HG02678 (cell line): ENCODE measurements around the gene IP6K3.

ENCODE experiments used
- ATAC-seq: cut with Tn5 transposase; IDR thresholded peaks from one replicate; pipeline ENCODE4 v1.9.1; 2021; ENCODE audit warnings: mild to moderate bottlenecking, moderate library complexity; ENCODE audit not compliant: unreplicated experiment

The IP6K3 gene

GRCh38 chr6:33724102-33725023 is 22.3 kb downstream of the IP6K3 start:
- ATAC-seq, result no peak

GRCh38 chr6:33723371-33724085 is 23.2 kb downstream of the IP6K3 start:
- no peak for ATAC-seq

- ATAC-seq, result no peak
These were observed 24.5 kb downstream of the IP6K3 start for GRCh38 chr6:33722103-33722623.

GRCh38 chr6:33721508-33721907 is 25.2 kb downstream of the IP6K3 start:
- no peak for ATAC-seq

- ATAC-seq, result no peak
These were observed 25.7 kb downstream of the IP6K3 start for GRCh38 chr6:33720998-33721397.

- ATAC-seq, result no peak
These were observed 27.2 kb downstream of the IP6K3 start for GRCh38 chr6:33719326-33719987.

- ATAC-seq, result no peak
These were observed 28.0 kb downstream of the IP6K3 start for GRCh38 chr6:33718713-33719112.

GRCh38 chr6:33717934-33718455 is 28.7 kb downstream of the IP6K3 start:
- ATAC-seq, result no peak

GRCh38 chr6:33716890-33717632 is 29.6 kb downstream of the IP6K3 start:
- no peak for ATAC-seq

GRCh38 chr6:33716379-33716778 is 30.3 kb downstream of the IP6K3 start:
- ATAC-seq, result no peak

GRCh38 chr6:33714385-33715040 is 32.2 kb downstream of the IP6K3 start:
- no peak for ATAC-seq

- ATAC-seq, result no peak
These were observed 32.9 kb downstream of the IP6K3 start for GRCh38 chr6:33713786-33714185.

- no peak for ATAC-seq
These were observed 33.8 kb downstream of the IP6K3 start for GRCh38 chr6:33712914-33713313.

- peak; percentile 88 for ATAC-seq
These were observed 35.3 kb downstream of the IP6K3 start, which contains the start of gene UQCC2 for GRCh38 chr6:33711140-33712129. Gene UQCC2, minus strand, starts transcription at chr6:33711700. Its CDS starts 14 bp downstream, at chr6:33711686.

GRCh38 chr6:33710296-33711121 is 36.2 kb downstream of the IP6K3 start:
- ATAC-seq, result no peak

GRCh38 chr6:33709605-33710295 is 37.0 kb downstream of the IP6K3 start:
- no peak for ATAC-seq
